HepG2 (cell line): ENCODE results near the gene SOX9. TPM values are rescaled to one million over a fixed set of nuclear protein-coding genes. Genes with fewer than 3 reads are reported as not detected.
A peak's percentile ranks its signal among the peaks of the same experiment; 100 is the strongest.

Experiments
- ARHGAP35 ChIP-seq: sonication (generic); formaldehyde crosslinking; IDR thresholded peaks from 2 replicates; pipeline ENCODE4 v1.9.0; 2022; ENCODE audit warnings: mild to moderate bottlenecking, inconsistent platforms, moderate library complexity, missing genetic modification reagents, borderline replicate concordance
- CCDC6 ChIP-seq: sonication (generic); formaldehyde crosslinking; IDR thresholded peaks from 2 replicates; pipeline ENCODE4 v1.8.1; 2022; ENCODE audit warnings: mild to moderate bottlenecking, missing genetic modification reagents, moderate library complexity
- FOXP1 ChIP-seq, 2 experiments: fragments of 450-650 bp in 1 of 2; IDR thresholded peaks; 2 replicates each; pipeline ENCODE4 v1.6.1; 2017 to 2018; ENCODE audit warnings: antibody characterized with exemption in 1 of 2
- IKZF1 ChIP-seq: fragments of 450-650 bp; IDR thresholded peaks from 2 replicates; pipeline ENCODE4 v1.7.1; 2016
- MED1 ChIP-seq: sonication (generic); formaldehyde crosslinking; IDR thresholded peaks from 2 replicates; pipeline ENCODE4 v1.4.0; 2020; ENCODE audit warnings: missing genetic modification reagents
- MLLT10 ChIP-seq: sonication (generic); formaldehyde crosslinking; IDR thresholded peaks from 2 replicates; pipeline ENCODE4 v1.4.0; 2020; ENCODE audit warnings: missing genetic modification reagents
- MXD3 ChIP-seq: IDR thresholded peaks from 2 replicates; pipeline ENCODE4 v1.6.1; 2016; ENCODE audit warnings: mild to moderate bottlenecking, missing biosample characterization, missing genetic modification reagents
- PHF21A ChIP-seq: sonication (generic); formaldehyde crosslinking; IDR thresholded peaks from 2 replicates; pipeline ENCODE4 v1.5.0; 2020; ENCODE audit warnings: mild to moderate bottlenecking, missing genetic modification reagents
- PLSCR1 ChIP-seq: sonication (generic); formaldehyde crosslinking; IDR thresholded peaks from 2 replicates; pipeline ENCODE4 v1.5.0; 2020; ENCODE audit warnings: missing genetic modification reagents, mild to moderate bottlenecking, borderline replicate concordance
- RELA ChIP-seq: sonication (generic); formaldehyde crosslinking; IDR thresholded peaks from 2 replicates; pipeline ENCODE4 v1.4.0; 2020; ENCODE audit warnings: missing genetic modification reagents
- SNAPC4 ChIP-seq: sonication (generic); formaldehyde crosslinking; IDR thresholded peaks from 2 replicates; pipeline ENCODE4 v1.4.0; 2020; ENCODE audit warnings: mild to moderate bottlenecking, missing genetic modification reagents
- SYNCRIP ChIP-seq: fragments of 200-400 bp; formaldehyde crosslinking; IDR thresholded peaks from 2 replicates; pipeline ENCODE4 v1.6.1; 2018; ENCODE audit warnings: mild to moderate bottlenecking, low read depth, low read length; ENCODE audit not compliant: insufficient read depth
- TEF ChIP-seq: sonication (generic); formaldehyde crosslinking; IDR thresholded peaks from 2 replicates; pipeline ENCODE4 v1.5.0; 2020; ENCODE audit warnings: missing genetic modification reagents
- YY1 ChIP-seq: IDR thresholded peaks from 2 replicates; pipeline ENCODE4 v1.6.1; 2011; ENCODE audit warnings: low read length, low read depth, moderate library complexity, mild to moderate bottlenecking; ENCODE audit not compliant: insufficient read depth, insufficient replicate concordance
- ZBTB25 ChIP-seq: IDR thresholded peaks from 2 replicates; pipeline ENCODE4 v1.6.1; 2018; ENCODE audit warnings: missing genetic modification reagents
- ZFP36L1 ChIP-seq: sonication (generic); formaldehyde crosslinking; IDR thresholded peaks from 2 replicates; pipeline ENCODE4 v1.8.0; 2022; ENCODE audit warnings: mild to moderate bottlenecking, missing genetic modification reagents, moderate library complexity
- ZFP90 ChIP-seq: sonication (generic); formaldehyde crosslinking; IDR thresholded peaks from 2 replicates; pipeline ENCODE4 v1.8.0; 2022; ENCODE audit warnings: missing genetic modification reagents, mild to moderate bottlenecking, inconsistent platforms, borderline replicate concordance
- ZFYVE20 ChIP-seq: sonication (generic); formaldehyde crosslinking; IDR thresholded peaks from 2 replicates; pipeline ENCODE4 v1.8.0; 2023; ENCODE audit warnings: low read depth, mild to moderate bottlenecking, moderate library complexity, missing genetic modification reagents, borderline replicate concordance
- ZNF138 ChIP-seq: sonication (generic); formaldehyde crosslinking; IDR thresholded peaks from 2 replicates; pipeline ENCODE4 v1.5.0; 2020; ENCODE audit warnings: mild to moderate bottlenecking, low read depth, missing genetic modification reagents
- ZNF441 ChIP-seq: sonication (generic); formaldehyde crosslinking; IDR thresholded peaks from 2 replicates; pipeline ENCODE4 v1.7.0; 2021; ENCODE audit warnings: missing genetic modification reagents, borderline replicate concordance
- ZNF816 ChIP-seq: sonication (generic); formaldehyde crosslinking; IDR thresholded peaks from 2 replicates; pipeline ENCODE4 v1.8.0; 2022; ENCODE audit warnings: missing genetic modification reagents, mild to moderate bottlenecking, borderline replicate concordance
- polyA plus RNA-seq, 8 experiments: library from polyadenylated mRNA; depleted of rRNA in 3 of 8; stranded (reverse) in 7 of 8; unstranded in 1 of 8; fragments of >200 nt; fragmentation: Illumina TruSeq in 4 of 8; extraction: Trizol in 4 of 8; gene quantifications; 2 replicates each; pipeline versions ENCODE4 v1.2.1 to v1.2.3, GENCODE V29; 2011 to 2016; ENCODE audit warnings: low read depth in 4 of 8, missing spikeins in 1 of 8, mixed read lengths in 1 of 8; ENCODE audit not compliant: insufficient read depth in 1 of 8
- total RNA-seq, 5 experiments: library from RNA; depleted of rRNA; stranded (reverse); fragments of >200 nt; fragmentation: Illumina TruSeq; extraction: Trizol; gene quantifications; 2 replicates each; pipeline ENCODE4 v1.2.3, GENCODE V29; 2016; ENCODE audit warnings: low read depth in 1 of 5

SOX9 gene
- total and polyA plus RNA-seq, 2 of the 13 experiments (the other 11 are each of a cell fraction or from before 2014, with no cell fraction given) = 16.1 to 27.6 TPM

GRCh38 chr17:72122765-72123529 is 2.1 kb downstream of the SOX9 start (continued):
- no peak for TF ChIP-seq ZFP90
- TF ChIP-seq CCDC6 (CRISPR knock-in tag) = no peak; the same call in 1 of the 2 replicates
- peak; percentile 96 for TF ChIP-seq PHF21A (CRISPR knock-in tag)
- no peak for TF ChIP-seq TEF
- TF ChIP-seq RELA (CRISPR knock-in tag) = no peak
- no peak for TF ChIP-seq ZFP36L1 (CRISPR knock-in tag)
- no peak for TF ChIP-seq IKZF1
- no peak for TF ChIP-seq MXD3
- no peak for TF ChIP-seq FOXP1 (IDR thresholded peaks at IDR 0.05)
- peak; percentile 70; the same call in 1 of the 2 replicates for TF ChIP-seq FOXP1 (CRISPR knock-in tag; IDR thresholded peaks at IDR 0.05)
- TF ChIP-seq ZBTB25 = no peak; the same call in 1 of the 2 replicates
- peak; percentile 88 for TF ChIP-seq MED1 (CRISPR knock-in tag)
- no peak for TF ChIP-seq SNAPC4 (CRISPR knock-in tag)
- TF ChIP-seq ZFYVE20 = peak; percentile 73; the same call in 1 of the 2 replicates
- TF ChIP-seq SYNCRIP = no peak
- peak; percentile 70 for TF ChIP-seq ARHGAP35
- no peak for TF ChIP-seq PLSCR1 (CRISPR knock-in tag)
- TF ChIP-seq YY1 = peak; percentile 38
- 0 out of 2 replicates have a peak, but pooled peaks have one; percentile 53 for TF ChIP-seq MLLT10 (CRISPR knock-in tag)
- TF ChIP-seq ZNF441 (CRISPR knock-in tag) = no peak; the same call in 1 of the 2 replicates
- peak; percentile 36; the same call in 1 of the 2 replicates for TF ChIP-seq ZNF816 (CRISPR knock-in tag)
- no peak for TF ChIP-seq ZNF138 (CRISPR knock-in tag)
